ENCODE data around the gene CCDC88A. TPM values are rescaled to one million over a fixed set of nuclear protein-coding genes. Genes with fewer than 3 reads are reported as not detected.
A peak's percentile ranks its signal among the peaks of the same experiment; 100 is the strongest.

The CCDC88A gene
- 10 to 100 TPM; 39.7 to 62.5 (median 45.7) TPM for total RNA-seq (2021; fragmentation: NEBNext Ultra II Directional; extraction: Animal tissue kit (Norgen Biotek cat#: 25700))
- long read RNA-seq, full-length matches to known transcripts = 2 of 24 reads
- long read RNA-seq, partial matches to known transcripts = 19 of 24 reads
- long read RNA-seq, other reads (novel, unspliced or antisense) = 3 of 24 reads

GRCh38 chr2:55419679-55420438, at the start of gene CCDC88A:
TSS of gene CCDC88A (minus strand) at chr2:55419856. CDS start at chr2:55419079, 777 bp downstream.
- Mint-ChIP-seq H3K4me3 (peak within 1 kb of the TSS; percentile 94), H3K27me3 (ENCODE audit: insufficient read depth) (peaks cover 1% of the 10 kb centered on the region)
- DNase-seq = peak; percentile 98

GRCh38 chr2:55461679-55462078, 42.0 kb upstream of the CCDC88A start:
- no peak overlapping the region for H3K27ac Mint-ChIP-seq
- peaks cover 31% of the 10 kb centered on the region for H3K27me3 Mint-ChIP-seq (ENCODE audit: insufficient read depth)
- DNase-seq = no peak
- peaks cover 7% of the 10 kb centered on the region for H3K36me3 Mint-ChIP-seq (ENCODE audit: low read depth)
- H3K9me3 Mint-ChIP-seq = peaks cover 19% of the 10 kb centered on the region
- H3K4me3 Mint-ChIP-seq = no peak overlapping the region
- TF ChIP-seq CTCF (IDR thresholded peaks at IDR 0.05) = no peak
- H3K4me1 Mint-ChIP-seq (ENCODE audit: low read depth) = peaks cover 14% of the 10 kb centered on the region; the same call in 1 of the 2 replicates

More at GRCh38 chr2:55419679-55420438, at the start of gene CCDC88A:
- Mint-ChIP-seq H3K4me1 (ENCODE audit: low read depth) (peaks cover 70% of the 10 kb centered on the region), H3K27ac (peak within 1 kb of the TSS; percentile 92), H3K9me3 (no peaks in the 10 kb centered on the region), H3K36me3 (ENCODE audit: low read depth) (peaks cover 6% of the 10 kb centered on the region; the same call in 1 of the 2 replicates)
- TF ChIP-seq CTCF (IDR thresholded peaks at IDR 0.05) = peak; percentile 48

- Mint-ChIP-seq H3K9me3 (peaks cover 16% of the 10 kb centered on the region), H3K27ac (no peak overlapping the region), H3K4me1 (ENCODE audit: low read depth) (peaks cover 14% of the 10 kb centered on the region; the same call in 1 of the 2 replicates), H3K4me3 (peak overlapping the region; percentile 48), H3K27me3 (ENCODE audit: insufficient read depth) (peaks cover 28% of the 10 kb centered on the region), H3K36me3 (ENCODE audit: low read depth) (peaks cover 7% of the 10 kb centered on the region)
- no peak for DNase-seq
- no peak for TF ChIP-seq CTCF (IDR thresholded peaks at IDR 0.05)
Observed at GRCh38 chr2:55460562-55460961, 40.9 kb upstream of the CCDC88A start.

GRCh38 chr2:55459714-55460274, 40.1 kb upstream of the CCDC88A start:
- H3K4me3 Mint-ChIP-seq = peak overlapping the region; percentile 48; the same call in 1 of the 2 replicates
- H3K9me3 Mint-ChIP-seq = peaks cover 16% of the 10 kb centered on the region
- DNase-seq = no peak
- no peak overlapping the region for H3K27ac Mint-ChIP-seq
- H3K4me1 Mint-ChIP-seq (ENCODE audit: low read depth) = peaks cover 14% of the 10 kb centered on the region; the same call in 1 of the 2 replicates
- H3K36me3 Mint-ChIP-seq (ENCODE audit: low read depth) = peaks cover 7% of the 10 kb centered on the region
- no peak for TF ChIP-seq CTCF (IDR thresholded peaks at IDR 0.05)
- peaks cover 28% of the 10 kb centered on the region for H3K27me3 Mint-ChIP-seq (ENCODE audit: insufficient read depth)

GRCh38 chr2:55459279-55459678, 39.6 kb upstream of the CCDC88A start:
- Mint-ChIP-seq H3K27ac (no peak overlapping the region), H3K4me1 (ENCODE audit: low read depth) (peaks cover 14% of the 10 kb centered on the region; the same call in 1 of the 2 replicates), H3K9me3 (peaks cover 16% of the 10 kb centered on the region), H3K27me3 (ENCODE audit: insufficient read depth) (peaks cover 26% of the 10 kb centered on the region), H3K4me3 (no peak overlapping the region), H3K36me3 (ENCODE audit: low read depth) (peaks cover 7% of the 10 kb centered on the region)
- no peak for TF ChIP-seq CTCF (IDR thresholded peaks at IDR 0.05)
- no peak for DNase-seq

All from HFFc6 (cell line).